C4-2B (cell line): Measurements from ENCODE around the gene NOL12.

Source experiments
- H3K27ac ChIP-seq: fragments of 450-650 bp; 2 replicates; pipeline ENCODE4 v1.5.1; 2017
- ZFX ChIP-seq: fragments of 450-650 bp; IDR thresholded peaks from 2 replicates; pipeline ENCODE4 v1.6.1; 2017
- TF ChIP-seq, protein P1 (sequence below): fragments of 450-650 bp; conservative IDR thresholded peaks from 2 replicates; pipeline ENCODE4 v1.5.1; 2017; ENCODE audit warnings: mild to moderate bottlenecking

Gene NOL12

DNA sequence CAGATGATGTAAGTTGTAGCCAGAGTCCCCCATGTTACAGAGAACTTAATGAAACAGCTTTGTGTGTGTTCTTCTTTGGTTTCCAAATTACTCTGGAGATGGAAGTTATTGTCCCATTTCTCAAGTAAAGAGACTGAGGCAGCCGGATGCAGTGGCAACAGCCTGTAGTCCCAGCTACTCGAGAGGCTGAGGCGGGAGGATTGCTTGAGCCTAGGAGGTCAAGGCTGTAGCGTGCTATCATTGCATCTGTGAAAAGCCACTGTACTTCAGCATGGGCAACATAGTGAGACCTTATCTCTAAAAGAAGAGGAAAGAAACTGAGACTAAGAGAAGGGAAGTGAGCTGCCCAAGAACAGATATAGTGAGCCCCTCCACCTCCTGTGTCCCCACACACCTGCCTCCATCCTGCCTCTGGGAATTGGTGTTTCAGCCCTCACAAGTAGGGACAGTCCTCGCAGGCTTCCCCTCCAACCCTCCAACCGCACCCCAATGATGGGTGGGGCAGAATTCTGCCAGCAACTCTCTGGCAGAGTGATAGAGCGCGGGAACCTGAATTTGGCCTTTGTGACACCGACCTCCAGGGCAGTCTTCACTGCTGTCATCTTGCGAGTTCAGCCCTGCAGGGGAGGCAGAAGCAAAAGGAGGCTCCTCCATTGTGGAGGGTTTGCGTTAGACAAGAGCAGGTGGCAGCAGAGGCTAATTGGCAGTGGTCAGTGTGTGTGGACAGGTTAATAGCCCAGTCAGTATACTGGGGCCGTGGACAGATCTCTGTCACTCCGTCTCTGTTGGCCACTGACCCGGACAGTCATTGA is 26.0 kb upstream of the NOL12 start:
- TF ChIP-seq, protein P1, sequence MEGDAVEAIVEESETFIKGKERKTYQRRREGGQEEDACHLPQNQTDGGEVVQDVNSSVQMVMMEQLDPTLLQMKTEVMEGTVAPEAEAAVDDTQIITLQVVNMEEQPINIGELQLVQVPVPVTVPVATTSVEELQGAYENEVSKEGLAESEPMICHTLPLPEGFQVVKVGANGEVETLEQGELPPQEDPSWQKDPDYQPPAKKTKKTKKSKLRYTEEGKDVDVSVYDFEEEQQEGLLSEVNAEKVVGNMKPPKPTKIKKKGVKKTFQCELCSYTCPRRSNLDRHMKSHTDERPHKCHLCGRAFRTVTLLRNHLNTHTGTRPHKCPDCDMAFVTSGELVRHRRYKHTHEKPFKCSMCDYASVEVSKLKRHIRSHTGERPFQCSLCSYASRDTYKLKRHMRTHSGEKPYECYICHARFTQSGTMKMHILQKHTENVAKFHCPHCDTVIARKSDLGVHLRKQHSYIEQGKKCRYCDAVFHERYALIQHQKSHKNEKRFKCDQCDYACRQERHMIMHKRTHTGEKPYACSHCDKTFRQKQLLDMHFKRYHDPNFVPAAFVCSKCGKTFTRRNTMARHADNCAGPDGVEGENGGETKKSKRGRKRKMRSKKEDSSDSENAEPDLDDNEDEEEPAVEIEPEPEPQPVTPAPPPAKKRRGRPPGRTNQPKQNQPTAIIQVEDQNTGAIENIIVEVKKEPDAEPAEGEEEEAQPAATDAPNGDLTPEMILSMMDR = no peak
- no peak for TF ChIP-seq ZFX
- peak overlapping the region; percentile 82 for H3K27ac ChIP-seq

DNA sequence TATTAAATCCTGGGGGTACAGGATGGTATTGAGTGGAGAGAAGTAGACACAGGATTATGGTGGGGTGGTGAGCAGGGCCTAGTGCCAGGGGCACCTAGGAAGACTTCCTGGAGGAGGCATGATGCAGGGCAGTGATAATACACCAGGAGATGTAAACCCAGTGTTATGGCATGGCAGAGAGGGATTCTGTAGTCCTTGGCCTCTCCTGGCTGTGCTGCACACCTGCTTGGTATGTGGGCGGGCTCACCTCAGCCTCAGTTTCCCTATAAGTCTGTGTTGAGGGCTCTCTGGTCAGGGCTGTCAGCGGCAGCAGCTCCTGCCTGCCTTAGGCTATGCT is 25.5 kb upstream of the NOL12 start:
- TF ChIP-seq ZFX = no peak
- TF ChIP-seq, protein P1 = no peak
- H3K27ac ChIP-seq = no peak overlapping the region

DNA sequence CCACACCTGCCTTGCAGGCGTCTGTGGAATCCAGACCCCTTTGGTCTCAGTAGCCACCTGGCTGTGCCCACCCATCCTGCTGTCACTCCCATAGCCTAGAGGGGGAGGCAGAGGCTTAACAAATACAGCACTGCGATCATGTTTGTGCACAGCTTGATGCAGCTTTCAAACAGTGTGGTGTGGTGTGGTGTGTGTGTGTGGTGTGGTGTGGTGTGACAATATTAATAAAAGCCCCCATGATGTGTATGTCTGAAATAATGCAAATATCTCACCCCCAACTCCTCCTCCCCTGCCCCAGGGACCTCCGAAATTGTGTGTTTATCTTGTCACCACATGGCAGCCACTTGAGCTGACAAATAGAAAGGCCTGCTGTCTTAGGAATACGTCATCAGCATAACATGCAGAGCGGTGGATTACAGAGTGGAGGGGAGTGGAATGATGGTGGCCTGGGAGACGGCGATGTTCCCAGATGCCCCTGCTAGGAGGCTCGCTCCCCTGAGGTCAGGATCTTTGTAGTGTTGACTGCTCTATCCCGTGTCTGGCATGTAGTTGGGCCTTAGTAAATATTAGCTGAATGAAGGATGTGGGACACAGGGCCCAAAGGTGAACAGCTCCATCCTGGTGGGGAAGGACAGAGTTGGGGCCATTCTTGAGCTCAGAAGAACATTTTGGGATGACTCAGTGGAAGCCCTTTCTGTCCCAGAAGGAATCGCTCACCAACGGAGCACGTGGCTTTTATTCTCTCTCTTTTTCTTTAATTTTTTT is 24.8 kb upstream of the NOL12 start:
- no peak overlapping the region for H3K27ac ChIP-seq
- TF ChIP-seq, protein P1 = no peak
- no peak for TF ChIP-seq ZFX

DNA sequence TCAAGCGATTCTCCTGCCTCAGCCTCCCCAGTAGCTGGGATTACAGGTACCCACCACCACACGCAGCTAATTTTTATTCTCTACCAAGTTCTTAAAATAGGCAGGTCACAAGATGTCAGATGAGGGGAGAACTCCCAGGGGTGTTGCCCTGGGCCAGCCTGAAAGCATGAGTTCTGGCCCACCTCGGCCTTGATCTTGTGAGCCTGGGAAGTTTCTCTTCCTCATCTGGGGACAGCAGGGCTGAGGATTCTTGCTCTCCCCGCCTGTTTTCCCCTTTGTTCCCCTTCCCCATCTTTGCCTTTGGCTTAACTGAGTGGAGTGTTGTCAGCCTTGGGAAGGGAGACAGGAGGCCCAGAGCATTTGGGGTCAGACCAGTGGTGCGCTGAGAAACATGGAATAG is 24.1 kb upstream of the NOL12 start:
- TF ChIP-seq, protein P1 = no peak
- no peak for TF ChIP-seq ZFX
- H3K27ac ChIP-seq = no peak overlapping the region

DNA sequence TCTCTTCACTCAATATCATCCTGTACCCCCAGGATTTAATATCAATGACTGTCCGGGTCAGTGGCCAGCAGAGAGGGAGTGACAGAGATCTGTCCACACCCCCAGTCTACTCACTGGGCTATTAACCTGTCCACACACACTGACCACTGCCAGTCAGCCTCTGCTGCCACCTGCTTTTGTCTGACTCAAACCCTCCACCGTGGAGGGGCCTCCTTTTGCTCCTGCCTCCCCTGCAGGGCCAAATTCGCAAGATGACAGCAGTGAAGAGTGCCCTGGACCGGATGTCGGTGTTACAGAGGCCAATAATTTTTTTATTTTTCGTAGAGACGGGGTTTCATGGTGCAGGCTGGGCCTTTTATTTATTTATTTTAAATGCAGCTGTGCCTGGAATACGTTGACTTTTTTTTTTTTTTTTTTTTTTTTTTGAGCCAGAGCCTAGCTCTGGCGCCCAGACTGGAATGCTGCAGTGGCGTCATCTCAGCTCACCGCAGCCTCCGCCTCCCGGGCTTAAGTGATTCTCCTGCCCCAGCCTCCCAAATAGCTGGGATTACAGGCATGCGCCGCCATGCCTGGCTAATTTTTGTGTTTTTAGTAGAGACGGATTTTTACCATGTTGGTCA is 22.5 kb upstream of the NOL12 start:
- TF ChIP-seq, protein P1 = no peak
- no peak for TF ChIP-seq ZFX
- H3K27ac ChIP-seq = no peak overlapping the region

DNA sequence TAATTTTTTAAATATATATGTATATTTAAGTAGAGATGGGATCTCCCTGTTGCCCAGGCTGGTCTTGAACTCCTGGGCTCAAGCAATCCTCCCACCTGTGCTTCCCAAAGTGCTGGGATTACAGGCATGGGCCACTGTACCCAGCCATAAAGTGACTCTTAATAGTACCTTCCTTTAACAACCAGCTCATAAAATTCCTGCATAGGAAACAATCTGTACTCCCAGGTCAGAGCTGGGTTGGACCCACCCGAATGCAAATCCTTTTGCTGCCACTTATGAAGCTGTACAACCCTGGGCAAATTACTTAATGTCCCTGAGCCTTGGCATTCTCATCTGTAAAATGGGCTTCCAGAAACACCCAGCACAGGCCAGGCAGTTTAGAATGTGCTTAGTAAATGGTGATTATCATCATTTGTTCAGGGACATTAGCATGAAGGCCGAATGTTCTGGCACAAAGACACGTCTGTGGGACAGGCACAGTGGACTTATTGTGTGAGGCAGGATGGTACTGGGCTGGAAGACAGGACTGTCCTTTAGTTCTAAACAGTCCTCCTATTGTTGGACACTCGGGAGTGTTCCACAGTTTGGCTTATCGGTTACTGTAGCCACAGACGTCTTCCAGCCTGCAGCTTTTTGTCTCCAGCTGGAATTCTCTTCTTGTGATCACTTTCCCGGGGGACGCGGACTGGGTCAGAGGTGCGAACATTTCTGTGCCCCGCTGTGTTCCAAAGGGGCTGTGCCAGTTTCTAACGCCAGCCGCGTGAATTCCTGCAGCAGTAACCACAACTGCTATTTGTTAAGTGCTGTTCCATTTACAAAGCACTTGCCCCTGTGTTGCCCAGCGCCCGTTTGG is 21.7 kb upstream of the NOL12 start:
- TF ChIP-seq, protein P1 = no peak
- TF ChIP-seq ZFX = no peak
- no peak overlapping the region for H3K27ac ChIP-seq
